Keratinocyte (primary cell): ENCODE measurements around the gene FAM107B. TPM values are rescaled to one million over a fixed set of nuclear protein-coding genes. Genes with fewer than 3 reads are reported as not detected.

Experiments used
- DNase-seq: peaks from one replicate; pipeline ENCODE4 v3.0.0-alpha.2; 2011; ENCODE audit warnings: low read depth, missing footprints, low spot score
- FAIRE-seq: peaks from 2 replicates; lab custom pipeline; 2011; peaks lifted over from hg19 to GRCh38; lab: Jason Lieb, UNC
- H2AFZ ChIP-seq: 2 replicates; pipeline ENCODE4 v1.6.0; 2012; ENCODE audit warnings: low read length, control low read depth, inconsistent platforms; ENCODE audit not compliant: control insufficient read depth
- H3K27ac ChIP-seq: 2 replicates; pipeline ENCODE4 v1.5.1; 2011; ENCODE audit warnings: low read length; ENCODE audit not compliant: control insufficient read depth, insufficient read depth
- H3K27me3 ChIP-seq: 3 replicates; pipeline ENCODE4 v1.6.0; 2011; ENCODE audit warnings: low read length; ENCODE audit not compliant: control insufficient read depth, insufficient read depth; ENCODE audit errors: extremely low read depth
- H3K36me3 ChIP-seq, 2 experiments: 2 replicates in 1 of 2; 3 replicates in 1 of 2; pipeline ENCODE4 v1.5.1; 2011; ENCODE audit warnings: low read length in 2 of 2, mild to moderate bottlenecking in 1 of 2; ENCODE audit not compliant: control insufficient read depth in 2 of 2, insufficient read depth in 2 of 2; ENCODE audit errors: extremely low read depth in 1 of 2
- H3K4me1 ChIP-seq: 3 replicates; pipeline ENCODE4 v1.5.1; 2011; ENCODE audit warnings: low read length; ENCODE audit not compliant: control insufficient read depth, insufficient read depth; ENCODE audit errors: extremely low read depth
- H3K4me2 ChIP-seq: 3 replicates; pipeline ENCODE4 v1.6.0; 2011; ENCODE audit warnings: low read depth, low read length; ENCODE audit not compliant: control insufficient read depth, insufficient read depth; ENCODE audit errors: extremely low read depth
- H3K4me3 ChIP-seq, 3 experiments: fragments of 200-600 bp in 1 of 3; sonication (generic) in 1 of 3; 2 replicates in 2 of 3; 3 replicates in 1 of 3; pipeline ENCODE4 v1.5.1; 2011 to 2016; ENCODE audit warnings: low read length in 3 of 3, mild to moderate bottlenecking in 3 of 3, control low read depth in 2 of 3, inconsistent platforms in 1 of 3, low read depth in 1 of 3, mixed read lengths in 1 of 3, mixed run types in 1 of 3, moderate library complexity in 1 of 3; ENCODE audit not compliant: control insufficient read depth in 2 of 3, insufficient read depth in 2 of 3; ENCODE audit errors: extremely low read depth in 1 of 3
- H3K79me2 ChIP-seq: 2 replicates; pipeline ENCODE4 v1.6.0; 2012; ENCODE audit warnings: low read length; ENCODE audit not compliant: control insufficient read depth, insufficient read depth
- H3K9ac ChIP-seq: 3 replicates; pipeline ENCODE4 v1.6.0; 2011; ENCODE audit warnings: low read length; ENCODE audit not compliant: control insufficient read depth, insufficient read depth; ENCODE audit errors: extremely low read depth
- H3K9me1 ChIP-seq: 3 replicates; pipeline ENCODE4 v1.6.0; 2011; ENCODE audit warnings: low read length; ENCODE audit not compliant: control insufficient read depth, insufficient read depth; ENCODE audit errors: extremely low read depth
- H3K9me3 ChIP-seq: 2 replicates; pipeline ENCODE4 v1.5.1; 2012; ENCODE audit warnings: low read depth, low read length; ENCODE audit not compliant: control insufficient read depth
- H4K20me1 ChIP-seq: 3 replicates; pipeline ENCODE4 v1.6.0; 2011; ENCODE audit warnings: low read length; ENCODE audit not compliant: control insufficient read depth, insufficient read depth; ENCODE audit errors: extremely low read depth
- CTCF ChIP-seq, 3 experiments: IDR thresholded peaks in 1 of 3; conservative IDR thresholded peaks in 1 of 3; optimal IDR thresholded peaks in 1 of 3; 2 replicates in 2 of 3; 3 replicates in 1 of 3; pipeline versions ENCODE3 to v1.5.1; 2011; ENCODE audit warnings: low read length in 3 of 3, mild to moderate bottlenecking in 3 of 3, moderate library complexity in 2 of 3, control low read depth in 1 of 3, inconsistent platforms in 1 of 3; ENCODE audit not compliant: insufficient read depth in 2 of 3; ENCODE audit errors: extremely low read depth in 1 of 3
- EZH2 ChIP-seq: IDR thresholded peaks from one replicate; pipeline ENCODE4 v1.6.1; 2012; ENCODE audit warnings: inconsistent platforms, mild to moderate bottlenecking, low read length, moderate library complexity
- dilution Hi-C: fragments of 300-500 bp; cut with MboI; formaldehyde crosslinking; loops from one replicate; pipeline ENCODE4 v1.7.0; 2020; ENCODE audit warnings: low sequenced_read_pairs; ENCODE audit not compliant: extremely low pct_ligation_motif_present
- polyA plus RNA-seq, 5 experiments: library from polyadenylated mRNA; depleted of rRNA in 3 of 5; stranded (reverse) in 3 of 5; stranded (forward) in 1 of 5; unstranded in 1 of 5; fragments of >200 nt; gene quantifications; 1 replicate in 1 of 5; 2 replicates in 3 of 5; 3 replicates in 1 of 5; pipeline versions ENCODE4 v1.2.1 to v1.2.3, GENCODE V29; 2011 to 2012; ENCODE audit warnings: missing spikeins in 2 of 5, low read depth in 1 of 5, low replicate concordance in 1 of 5

Gene FAM107B
- polyA plus RNA-seq, 1 donor (not counting 4 experiments of a cell fraction or from before 2014, with no cell fraction given): 8.7 TPM

GRCh38 chr10:14483417-14483816 lies 291.3 kb downstream of the FAM107B start:
- no peak overlapping the region for H2AFZ ChIP-seq
- H3K36me3 ChIP-seq: no peaks in the 10 kb centered on the region
- no peak for TF ChIP-seq CTCF (optimal IDR thresholded peaks at IDR 0.05 in 1 of 3, IDR thresholded peaks at IDR 0.05 in 1 of 3, conservative IDR thresholded peaks at IDR 0.05 in 1 of 3; ENCODE audit: extremely low read depth in 1 of 3, insufficient read depth in 2 of 3, low read length in 3 of 3)
- no peak for TF ChIP-seq EZH2
- H3K27ac ChIP-seq: no peak overlapping the region
- no peaks in the 10 kb centered on the region for H3K9me1 ChIP-seq
- no peak overlapping the region for H3K4me3 ChIP-seq
- H3K9me3 ChIP-seq: no peaks in the 10 kb centered on the region
- H4K20me1 ChIP-seq: no peaks in the 10 kb centered on the region
- no peaks in the 10 kb centered on the region for H3K4me1 ChIP-seq
- no peaks in the 10 kb centered on the region for H3K27me3 ChIP-seq
- dilution Hi-C loops: loop anchor here (10.0 kb wide), 1 partner anchor 299 kb away; no protein-coding TSS in a partner anchor
- H3K9ac ChIP-seq: no peak overlapping the region
- DNase-seq (no peak), FAIRE-seq (no peak)
- no peaks in the 10 kb centered on the region for H3K79me2 ChIP-seq
- H3K4me2 ChIP-seq: no peak overlapping the region

GRCh38 chr10:14481752-14482151 lies 292.9 kb downstream of the FAM107B start:
- DNase-seq (no peak), FAIRE-seq (no peak)
- Histone ChIP-seq H3K27ac (no peak overlapping the region), H4K20me1 (no peaks in the 10 kb centered on the region), H3K4me1 (peaks cover 7% of the 10 kb centered on the region), H3K9me1 (no peaks in the 10 kb centered on the region), H3K9ac (no peak overlapping the region), H3K27me3 (no peaks in the 10 kb centered on the region), H3K4me3 (no peak overlapping the region), H3K9me3 (no peaks in the 10 kb centered on the region), H3K79me2 (no peaks in the 10 kb centered on the region), H3K4me2 (no peak overlapping the region), H3K36me3 (no peaks in the 10 kb centered on the region), H2AFZ (no peak overlapping the region)
- dilution Hi-C loops: loop anchor here (10.0 kb wide), 1 partner anchor 297 kb away; no protein-coding TSS in a partner anchor
- no peak for TF ChIP-seq EZH2
- TF ChIP-seq CTCF (optimal IDR thresholded peaks at IDR 0.05 in 1 of 3, IDR thresholded peaks at IDR 0.05 in 1 of 3, conservative IDR thresholded peaks at IDR 0.05 in 1 of 3; ENCODE audit: extremely low read depth in 1 of 3, insufficient read depth in 2 of 3, low read length in 3 of 3): no peak
